GM21423 (cell line): ENCODE measurements around the gene UBE2F.
"Not testable (repeated sequence)": the region's sequence is repeated elsewhere in the genome, so short reads cannot be mapped to it uniquely, and the experiment has no call there.

Experiments
- ATAC-seq: cut with Tn5 transposase; IDR thresholded peaks from one replicate; pipeline ENCODE4 v1.9.1; 2021; ENCODE audit warnings: mild to moderate bottlenecking, moderate library complexity; ENCODE audit not compliant: unreplicated experiment

Gene UBE2F

DNA sequence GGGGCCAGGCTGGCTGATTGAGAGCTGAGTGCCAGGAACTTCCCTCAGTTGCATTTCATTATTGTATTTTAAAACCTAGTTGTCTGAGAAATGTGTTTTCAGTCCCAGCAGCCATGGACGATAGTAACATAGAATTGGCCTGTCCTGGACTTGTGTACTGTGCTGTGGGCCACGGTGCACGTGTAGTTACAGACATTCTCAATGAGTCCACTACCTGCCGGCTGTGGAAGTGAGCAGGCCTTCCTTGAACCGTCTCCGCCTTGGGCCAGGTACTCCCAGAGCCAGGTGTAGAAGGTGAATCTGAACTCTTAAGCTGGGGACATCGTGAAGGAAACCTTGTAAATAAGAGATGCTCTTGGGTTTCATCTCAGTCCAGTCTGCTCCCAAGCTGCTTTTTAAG, 47.0 kb downstream of the UBE2F start:
- no peak for ATAC-seq

DNA sequence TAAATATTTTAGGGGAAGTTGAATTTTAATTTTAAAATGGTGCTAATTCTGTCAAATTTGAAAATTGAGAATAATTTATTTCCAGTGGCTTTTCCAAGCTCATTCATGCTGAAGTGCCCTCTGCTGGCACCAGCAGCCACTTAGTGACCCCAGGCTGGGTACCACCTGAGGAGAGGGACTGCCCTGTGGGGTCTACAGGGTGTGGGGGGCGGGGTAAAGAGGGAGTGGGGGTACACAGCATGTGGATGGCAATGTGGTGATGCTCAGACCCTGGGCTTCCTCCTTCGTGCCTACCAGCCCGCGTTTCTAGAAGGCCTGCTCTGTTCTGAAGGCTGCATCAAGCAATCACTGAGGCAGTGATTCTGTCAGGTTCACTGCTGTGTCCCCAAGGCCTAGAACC, 48.9 kb downstream of the UBE2F start:
- ATAC-seq = no peak

DNA sequence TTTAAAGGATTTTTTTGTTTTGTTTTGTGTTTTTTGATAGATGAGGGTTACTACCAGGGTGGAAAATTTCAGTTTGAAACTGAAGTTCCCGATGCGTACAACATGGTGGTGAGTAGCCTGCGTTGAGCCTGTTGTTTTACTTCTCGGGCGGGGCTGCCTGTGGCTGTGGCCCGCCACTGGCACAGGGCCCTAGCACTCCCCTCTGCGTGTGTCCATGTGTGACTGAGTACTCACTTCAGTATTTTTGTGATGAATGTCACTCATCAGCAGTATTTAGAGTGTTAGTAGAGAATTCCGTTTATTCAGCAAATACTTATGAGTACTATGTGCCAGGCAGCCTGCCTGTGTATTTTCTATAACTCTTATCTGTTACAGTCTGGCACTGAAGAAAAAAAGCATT, 49.7 kb downstream of the UBE2F start:
- no peak for ATAC-seq

DNA sequence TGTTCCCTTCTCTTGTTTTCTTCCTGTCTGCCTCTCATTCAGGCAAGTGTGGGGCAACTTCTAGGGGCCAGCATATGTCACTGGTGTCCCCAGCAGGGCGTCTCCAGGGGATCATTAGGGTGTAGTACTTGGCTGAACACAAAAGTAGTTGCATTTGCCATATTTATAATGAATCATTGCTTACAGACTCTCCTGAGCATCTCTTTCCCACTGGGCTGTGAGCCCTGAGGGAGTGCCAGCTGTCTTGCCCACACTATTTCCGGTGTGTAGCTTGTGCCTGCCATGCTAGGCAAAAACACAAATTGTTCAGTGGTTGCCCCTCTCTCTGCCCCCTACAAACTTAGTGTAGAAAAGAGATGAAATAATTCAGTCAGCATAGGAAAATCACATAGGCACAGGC, 53.1 kb downstream of the UBE2F start:
- no peak for ATAC-seq

DNA sequence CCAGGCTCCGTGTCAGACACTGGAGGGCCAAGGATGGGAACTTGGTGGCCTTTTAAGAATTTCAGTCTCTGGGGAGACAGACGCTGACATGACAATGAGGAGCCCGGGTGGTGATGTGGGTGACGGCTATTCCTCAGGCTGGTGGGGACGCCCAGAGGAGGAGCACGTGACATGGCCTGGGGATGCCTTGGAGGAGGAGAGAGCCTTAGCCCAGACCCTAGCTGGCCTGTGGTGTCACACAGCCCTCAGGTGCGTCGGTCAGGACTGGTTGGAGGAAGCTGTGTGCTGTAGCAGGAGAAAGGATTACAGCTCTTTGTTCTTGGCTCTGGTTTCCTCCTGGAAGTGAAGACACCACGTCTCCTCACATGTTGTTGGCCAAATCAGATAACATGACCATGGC, 54.0 kb downstream of the UBE2F start:
- no peak for ATAC-seq

- no peak for ATAC-seq
Measured at GRCh38 chr2:238021327-238021726, 54.5 kb downstream of the UBE2F start.

DNA sequence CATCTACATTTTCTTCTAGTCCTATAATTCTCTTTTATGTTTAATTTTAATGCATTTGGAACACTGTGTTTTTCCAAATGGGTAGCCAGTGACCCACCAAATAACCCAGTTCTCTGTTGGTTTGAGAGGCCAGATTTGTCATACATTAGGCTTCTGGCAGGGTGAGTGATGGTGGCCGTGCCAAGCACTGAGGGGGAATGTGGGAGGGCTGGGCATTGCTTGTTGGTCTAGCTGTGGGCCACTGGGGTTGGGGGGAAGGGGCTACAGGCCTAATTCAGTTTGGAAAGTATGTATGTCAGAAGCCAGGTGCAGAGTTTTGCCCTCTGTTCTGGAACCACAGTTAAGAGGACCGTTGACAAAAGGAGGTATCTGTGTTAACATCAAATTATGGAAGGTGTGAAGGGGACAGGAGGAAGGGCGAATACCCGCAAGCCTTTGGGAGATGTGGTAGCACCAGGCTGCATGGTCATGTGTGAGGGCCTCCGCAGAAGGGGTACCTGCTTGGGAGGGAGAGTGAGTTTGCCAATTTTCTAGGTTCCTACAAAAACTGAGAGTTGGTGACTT, 55.9 kb downstream of the UBE2F start:
- no peak for ATAC-seq

DNA sequence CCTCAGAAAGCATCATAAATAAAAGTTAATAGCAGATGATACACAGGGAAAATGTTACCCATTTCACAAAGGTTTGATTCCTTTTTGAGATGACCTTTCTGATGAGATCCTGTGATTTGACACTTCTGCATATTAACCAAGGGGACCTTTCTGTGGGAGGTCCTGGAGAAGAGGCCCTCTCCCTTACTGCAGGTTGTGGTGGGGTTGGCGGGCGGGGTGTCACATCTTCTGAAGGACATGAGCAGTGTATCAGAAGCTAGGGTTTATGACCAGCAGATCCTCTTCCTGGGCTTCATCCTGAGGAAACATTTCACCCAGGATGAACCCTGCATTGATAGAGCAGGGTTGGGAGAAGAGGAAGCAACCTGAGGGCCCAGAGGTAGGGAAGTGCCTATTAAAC, 56.8 kb downstream of the UBE2F start:
- no peak for ATAC-seq

DNA sequence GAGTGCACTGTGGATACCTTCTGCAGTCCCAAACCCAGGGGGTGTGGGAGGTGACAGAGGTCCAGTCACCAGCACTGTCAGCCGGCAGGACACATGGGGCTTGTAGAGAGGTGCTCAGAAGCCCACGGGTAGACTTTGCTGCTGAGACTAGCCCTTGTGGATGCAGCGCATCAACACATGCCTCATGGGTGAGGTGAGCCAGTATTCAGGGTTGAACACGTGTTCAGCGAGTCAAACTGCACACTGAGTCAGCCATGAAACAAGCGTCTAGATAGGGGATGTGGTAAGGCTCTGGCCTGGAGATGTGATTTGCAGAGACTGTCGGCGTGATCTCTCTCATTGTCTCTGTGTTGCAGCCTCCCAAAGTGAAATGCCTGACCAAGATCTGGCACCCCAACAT, 58.2 kb downstream of the UBE2F start:
- ATAC-seq = no peak

GRCh38 chr2:238025741-238026360, 59.0 kb downstream of the UBE2F start:
- ATAC-seq = no peak

DNA sequence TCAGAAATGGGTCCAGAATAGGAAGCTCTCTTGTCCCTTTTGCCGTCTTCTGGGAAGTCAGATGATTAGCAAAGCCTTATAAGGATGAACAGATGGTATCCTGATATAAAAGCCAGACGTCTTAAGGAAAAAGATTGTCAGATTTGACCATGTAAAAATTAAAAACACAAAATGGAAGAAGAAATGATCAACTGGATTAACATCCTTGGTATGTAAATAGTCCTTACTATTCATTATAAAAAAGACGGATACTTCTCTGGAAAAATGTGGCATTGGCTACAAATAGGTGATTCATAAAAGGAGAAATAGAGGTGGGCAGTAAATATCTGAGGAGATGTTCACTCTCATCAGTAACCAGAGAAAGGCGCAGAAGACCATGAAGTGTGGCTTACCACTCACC, 60.2 kb downstream of the UBE2F start:
- ATAC-seq = no peak

DNA sequence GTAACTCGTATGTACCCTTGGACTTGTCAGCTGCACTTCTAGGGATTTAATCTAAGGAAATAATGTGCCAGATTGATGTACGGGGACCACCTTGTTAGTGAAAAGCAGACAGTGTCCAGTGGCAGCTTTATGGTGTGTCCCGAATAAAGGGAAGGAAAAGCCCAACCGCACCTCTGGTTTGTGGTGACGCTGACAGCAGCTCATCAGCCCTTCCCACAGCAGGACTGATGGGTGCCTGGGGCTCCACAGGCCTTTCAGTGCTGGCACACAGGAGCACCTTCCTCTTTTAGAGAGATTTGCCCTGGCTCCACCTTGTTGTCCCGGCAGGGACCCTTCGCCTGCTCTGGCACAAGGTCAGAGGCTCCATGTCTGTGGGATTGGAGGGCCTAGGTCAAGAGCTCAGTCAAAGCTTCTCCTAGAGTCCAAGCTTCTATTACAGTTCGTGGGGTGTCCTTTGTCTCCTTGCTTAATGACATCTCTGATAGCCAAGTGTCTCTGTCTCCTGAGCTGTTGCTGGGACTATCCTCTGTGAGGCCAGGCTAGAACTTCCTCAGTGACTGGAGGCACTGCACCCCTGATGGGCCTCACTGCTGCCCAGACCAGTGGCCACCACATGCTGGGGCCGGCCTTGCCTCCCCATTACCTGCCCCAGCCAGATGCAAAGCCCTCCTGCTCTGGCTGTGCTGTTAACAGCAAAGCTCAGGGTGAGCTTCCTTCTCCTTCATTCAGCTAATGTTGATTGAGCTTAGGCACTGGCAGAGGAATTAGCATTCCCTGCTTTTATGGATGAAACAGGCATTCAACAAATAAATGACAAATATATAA, 61.0 kb downstream of the UBE2F start:
- ATAC-seq = no peak

- no peak for ATAC-seq
Measured at GRCh38 chr2:238029853-238030252, 63.0 kb downstream of the UBE2F start.

DNA sequence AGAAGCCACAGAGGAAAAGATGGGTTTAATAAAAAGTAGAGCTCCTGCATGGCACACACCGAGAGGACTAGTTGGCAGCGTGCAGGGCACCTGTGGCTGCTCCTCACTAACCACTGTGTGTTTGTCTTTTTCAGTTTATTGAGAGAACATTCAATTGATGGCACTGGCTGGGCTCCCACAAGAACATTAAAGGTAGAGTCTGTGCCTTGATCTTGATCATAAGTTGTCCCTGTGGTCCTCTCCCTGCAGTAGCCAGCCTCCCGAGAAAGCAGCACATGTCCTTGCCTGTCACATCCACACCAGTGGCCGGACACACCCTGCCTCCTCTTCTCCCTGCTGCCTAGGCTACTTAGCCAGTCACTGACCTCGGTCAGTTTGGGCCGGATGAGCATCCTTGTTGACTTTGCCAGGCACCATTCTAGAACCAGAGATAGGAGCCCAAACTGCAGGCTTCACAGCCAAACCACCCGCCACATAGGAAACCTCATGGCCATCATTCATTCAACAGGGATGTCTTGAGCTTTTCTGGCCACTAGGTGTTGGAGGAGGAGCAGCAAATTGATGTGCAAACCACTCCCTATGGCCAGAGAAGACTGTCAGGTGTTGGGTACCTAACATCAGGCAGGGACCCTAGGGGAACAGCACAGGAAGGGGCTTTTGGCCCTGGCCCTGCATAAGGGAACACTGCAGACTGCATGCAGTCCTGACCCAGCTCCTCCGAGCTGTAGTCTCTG, 63.8 kb downstream of the UBE2F start:
- ATAC-seq = no peak

- ATAC-seq = no peak
Measured at GRCh38 chr2:238031751-238032150, 64.9 kb downstream of the UBE2F start.

- ATAC-seq = no peak
Measured at GRCh38 chr2:238032755-238033337, 66.0 kb downstream of the UBE2F start.

DNA sequence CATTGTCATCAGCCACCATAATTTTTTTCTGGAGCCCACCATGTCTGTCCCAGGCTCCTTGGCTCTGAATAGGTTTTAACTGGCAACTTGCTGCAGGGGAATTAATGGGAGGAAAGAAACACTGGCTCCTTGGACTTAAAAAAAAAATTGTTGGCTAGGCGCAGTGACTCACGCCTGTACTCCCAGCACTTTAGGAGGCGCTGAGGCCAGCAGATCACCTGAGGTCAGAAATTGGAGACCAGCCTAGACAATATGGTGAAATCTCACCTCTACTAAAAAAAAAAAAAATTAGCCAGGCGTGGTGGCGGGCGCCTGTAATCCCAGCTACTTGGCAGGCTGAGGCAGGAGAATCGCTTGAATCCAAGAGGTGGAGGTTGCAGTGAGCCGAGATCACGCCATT, 67.2 kb downstream of the UBE2F start:
- not testable (repeated sequence) for ATAC-seq

- ATAC-seq = no peak
Measured at GRCh38 chr2:238038203-238038602, 71.4 kb downstream of the UBE2F start.

DNA sequence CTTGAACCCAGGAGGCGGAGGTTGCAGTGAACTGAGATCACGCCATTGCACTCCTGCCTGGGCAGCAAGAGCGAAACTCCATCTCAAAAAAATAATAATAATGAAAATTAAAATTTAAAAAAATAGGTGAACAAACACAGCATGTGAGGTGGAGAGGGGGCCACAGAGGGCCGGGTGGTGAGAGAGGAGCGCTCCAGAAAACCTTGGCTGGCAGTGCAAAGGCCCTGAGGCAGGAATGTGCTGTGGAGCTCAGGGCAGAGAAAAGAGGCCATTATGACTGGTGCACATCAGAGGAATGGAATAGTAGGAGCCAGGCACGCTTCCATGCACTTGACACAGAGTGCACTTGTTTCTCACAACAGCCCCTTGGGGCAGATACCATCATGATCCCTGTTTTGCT, 72.3 kb downstream of the UBE2F start:
- no peak for ATAC-seq

DNA sequence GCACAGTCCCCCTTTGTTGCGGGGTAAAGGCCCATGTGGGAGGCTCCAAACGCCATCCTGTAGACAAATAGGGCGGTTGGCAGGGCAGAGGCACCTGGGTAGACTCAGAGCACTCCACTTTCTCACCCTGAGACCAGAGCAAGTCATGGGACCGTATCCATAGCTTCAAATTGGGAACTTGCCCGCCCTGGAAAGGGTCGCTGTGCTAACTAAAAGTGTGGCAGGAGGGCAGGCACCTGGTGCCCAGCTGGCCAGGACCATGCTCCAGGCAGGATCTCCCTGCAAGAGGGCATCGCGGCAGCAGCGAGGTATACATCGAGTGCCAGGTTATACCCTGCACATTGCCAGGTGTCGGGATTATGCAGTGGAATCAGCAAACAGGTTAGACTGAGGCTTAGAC, 73.2 kb downstream of the UBE2F start:
- ATAC-seq = no peak

GRCh38 chr2:238040918-238041317, 74.1 kb downstream of the UBE2F start:
- no peak for ATAC-seq
